Liver (tissue), 2 donors: ENCODE measurements around the gene ADTRP.

Experiments used
- TF ChIP-seq, protein P1 (sequence below): IDR thresholded peaks from 2 replicates; pipeline ENCODE4 v1.6.1; 2016; ENCODE audit warnings: antibody characterized with exemption, mild to moderate bottlenecking
- TF ChIP-seq, protein P2 (sequence below): fragments of 150-350 bp; IDR thresholded peaks from 2 replicates; pipeline ENCODE4 v1.5.1; 2017; ENCODE audit warnings: improper control_type of control experiment, low read depth, low read length; ENCODE audit not compliant: missing input control
- donor health status: healthy.

- TF ChIP-seq, protein P1, sequence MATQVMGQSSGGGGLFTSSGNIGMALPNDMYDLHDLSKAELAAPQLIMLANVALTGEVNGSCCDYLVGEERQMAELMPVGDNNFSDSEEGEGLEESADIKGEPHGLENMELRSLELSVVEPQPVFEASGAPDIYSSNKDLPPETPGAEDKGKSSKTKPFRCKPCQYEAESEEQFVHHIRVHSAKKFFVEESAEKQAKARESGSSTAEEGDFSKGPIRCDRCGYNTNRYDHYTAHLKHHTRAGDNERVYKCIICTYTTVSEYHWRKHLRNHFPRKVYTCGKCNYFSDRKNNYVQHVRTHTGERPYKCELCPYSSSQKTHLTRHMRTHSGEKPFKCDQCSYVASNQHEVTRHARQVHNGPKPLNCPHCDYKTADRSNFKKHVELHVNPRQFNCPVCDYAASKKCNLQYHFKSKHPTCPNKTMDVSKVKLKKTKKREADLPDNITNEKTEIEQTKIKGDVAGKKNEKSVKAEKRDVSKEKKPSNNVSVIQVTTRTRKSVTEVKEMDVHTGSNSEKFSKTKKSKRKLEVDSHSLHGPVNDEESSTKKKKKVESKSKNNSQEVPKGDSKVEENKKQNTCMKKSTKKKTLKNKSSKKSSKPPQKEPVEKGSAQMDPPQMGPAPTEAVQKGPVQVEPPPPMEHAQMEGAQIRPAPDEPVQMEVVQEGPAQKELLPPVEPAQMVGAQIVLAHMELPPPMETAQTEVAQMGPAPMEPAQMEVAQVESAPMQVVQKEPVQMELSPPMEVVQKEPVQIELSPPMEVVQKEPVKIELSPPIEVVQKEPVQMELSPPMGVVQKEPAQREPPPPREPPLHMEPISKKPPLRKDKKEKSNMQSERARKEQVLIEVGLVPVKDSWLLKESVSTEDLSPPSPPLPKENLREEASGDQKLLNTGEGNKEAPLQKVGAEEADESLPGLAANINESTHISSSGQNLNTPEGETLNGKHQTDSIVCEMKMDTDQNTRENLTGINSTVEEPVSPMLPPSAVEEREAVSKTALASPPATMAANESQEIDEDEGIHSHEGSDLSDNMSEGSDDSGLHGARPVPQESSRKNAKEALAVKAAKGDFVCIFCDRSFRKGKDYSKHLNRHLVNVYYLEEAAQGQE = peak; percentile 27
- TF ChIP-seq, protein P2, sequence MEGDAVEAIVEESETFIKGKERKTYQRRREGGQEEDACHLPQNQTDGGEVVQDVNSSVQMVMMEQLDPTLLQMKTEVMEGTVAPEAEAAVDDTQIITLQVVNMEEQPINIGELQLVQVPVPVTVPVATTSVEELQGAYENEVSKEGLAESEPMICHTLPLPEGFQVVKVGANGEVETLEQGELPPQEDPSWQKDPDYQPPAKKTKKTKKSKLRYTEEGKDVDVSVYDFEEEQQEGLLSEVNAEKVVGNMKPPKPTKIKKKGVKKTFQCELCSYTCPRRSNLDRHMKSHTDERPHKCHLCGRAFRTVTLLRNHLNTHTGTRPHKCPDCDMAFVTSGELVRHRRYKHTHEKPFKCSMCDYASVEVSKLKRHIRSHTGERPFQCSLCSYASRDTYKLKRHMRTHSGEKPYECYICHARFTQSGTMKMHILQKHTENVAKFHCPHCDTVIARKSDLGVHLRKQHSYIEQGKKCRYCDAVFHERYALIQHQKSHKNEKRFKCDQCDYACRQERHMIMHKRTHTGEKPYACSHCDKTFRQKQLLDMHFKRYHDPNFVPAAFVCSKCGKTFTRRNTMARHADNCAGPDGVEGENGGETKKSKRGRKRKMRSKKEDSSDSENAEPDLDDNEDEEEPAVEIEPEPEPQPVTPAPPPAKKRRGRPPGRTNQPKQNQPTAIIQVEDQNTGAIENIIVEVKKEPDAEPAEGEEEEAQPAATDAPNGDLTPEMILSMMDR = no peak
Measured at GRCh38 chr6:11770546-11771466, 7.8 kb downstream of the ADTRP start.
